ENCODE data around the gene FTO.

GRCh38 chr16:53848950-53849349 is 145.0 kb downstream of the FTO start:
- no peak for TF ChIP-seq CTCF (IDR thresholded peaks at IDR 0.05; ENCODE audit: control extremely low read depth in 1 of 3, insufficient read depth in 1 of 3, low read depth in 1 of 3, low read length in 3 of 3)
- no peak for TF ChIP-seq ATF3 (IDR thresholded peaks at IDR 0.05; ENCODE audit: insufficient read depth, low read depth, low read length)
- TF ChIP-seq MAX (IDR thresholded peaks at IDR 0.05) = no peak
- TF ChIP-seq NANOG (IDR thresholded peaks at IDR 0.05; ENCODE audit: insufficient read depth, low read depth, low read length, poor library complexity, severe bottlenecking) = no peak
- TF ChIP-seq HDAC2 (IDR thresholded peaks at IDR 0.05; ENCODE audit: borderline replicate concordance in 1 of 2, low read depth in 2 of 2, low read length in 2 of 2) = no peak
- no peak for TF ChIP-seq POLR2AphosphoS5 (IDR thresholded peaks at IDR 0.05; ENCODE audit: low read depth, low read length)
- TF ChIP-seq JUN (IDR thresholded peaks at IDR 0.05; ENCODE audit: low read depth, low read length) = no peak
- no peak for TF ChIP-seq FOSL1 (IDR thresholded peaks at IDR 0.05; ENCODE audit: insufficient read depth, low read depth, low read length)
- no peak for TF ChIP-seq TAF7 (optimal IDR thresholded peaks at IDR 0.05; ENCODE audit: borderline replicate concordance, low read depth, low read length)
- TF ChIP-seq EZH2 (IDR thresholded peaks at IDR 0.05; ENCODE audit: low read depth, low read length, severe bottlenecking) = no peak
- no peak for TF ChIP-seq E2F6 (IDR thresholded peaks at IDR 0.05)
- no peak for TF ChIP-seq EP300 (IDR thresholded peaks at IDR 0.05; ENCODE audit: borderline replicate concordance in 1 of 2, low read depth in 2 of 2, low read length in 2 of 2)
- TF ChIP-seq SIX5 (IDR thresholded peaks at IDR 0.05; ENCODE audit: low read depth, low read length) = no peak

All from H1 (cell line).